Activated naive CD8-positive, alpha-beta T cell treated with anti-CD3 and anti-CD28 coated beads, Interleukin-2, amount 50 U/mL, for 16 hours (primary cell): ENCODE results near the gene GDPD5.

Experiments used
- DNase-seq: peaks from one replicate; pipeline ENCODE4 v3.0.0-alpha.2; 2020; ENCODE audit warnings: low read depth, low spot score

The GDPD5 gene

GRCh38 chr11:75473684-75474083 is 52.1 kb downstream of the GDPD5 start:
- no peak for DNase-seq

- DNase-seq = no peak
These were observed 53.5 kb downstream of the GDPD5 start for GRCh38 chr11:75472081-75472732.

GRCh38 chr11:75471176-75471973 is 54.4 kb downstream of the GDPD5 start:
- DNase-seq = no peak

GRCh38 chr11:75470476-75471080 is 55.2 kb downstream of the GDPD5 start:
- DNase-seq = no peak

- DNase-seq = no peak
These were observed 55.8 kb downstream of the GDPD5 start for GRCh38 chr11:75469785-75470405.

GRCh38 chr11:75468534-75469340 is 57.0 kb downstream of the GDPD5 start:
- DNase-seq = no peak

- no peak for DNase-seq
These were observed 57.9 kb downstream of the GDPD5 start for GRCh38 chr11:75467881-75468280.

- DNase-seq = no peak
These were observed 58.4 kb downstream of the GDPD5 start for GRCh38 chr11:75467311-75467710.

GRCh38 chr11:75465701-75466531 is 59.8 kb downstream of the GDPD5 start:
- no peak for DNase-seq

GRCh38 chr11:75463106-75463774 is 62.5 kb downstream of the GDPD5 start:
- DNase-seq = no peak

- DNase-seq = no peak
These were observed 63.6 kb downstream of the GDPD5 start for GRCh38 chr11:75462117-75462653.

GRCh38 chr11:75461151-75461550 is 64.6 kb downstream of the GDPD5 start:
- DNase-seq = no peak

- no peak for DNase-seq
These were observed 69.1 kb downstream of the GDPD5 start for GRCh38 chr11:75456596-75457183.

- no peak for DNase-seq
These were observed 70.8 kb downstream of the GDPD5 start for GRCh38 chr11:75454987-75455386.

GRCh38 chr11:75453916-75454655 is 71.7 kb downstream of the GDPD5 start:
- no peak for DNase-seq

GRCh38 chr11:75450826-75451821 is 74.6 kb downstream of the GDPD5 start:
- DNase-seq = no peak

GRCh38 chr11:75450236-75450635 is 75.5 kb downstream of the GDPD5 start:
- no peak for DNase-seq
